ENCODE results near the gene SDR42E1.

Gene SDR42E1

DNA sequence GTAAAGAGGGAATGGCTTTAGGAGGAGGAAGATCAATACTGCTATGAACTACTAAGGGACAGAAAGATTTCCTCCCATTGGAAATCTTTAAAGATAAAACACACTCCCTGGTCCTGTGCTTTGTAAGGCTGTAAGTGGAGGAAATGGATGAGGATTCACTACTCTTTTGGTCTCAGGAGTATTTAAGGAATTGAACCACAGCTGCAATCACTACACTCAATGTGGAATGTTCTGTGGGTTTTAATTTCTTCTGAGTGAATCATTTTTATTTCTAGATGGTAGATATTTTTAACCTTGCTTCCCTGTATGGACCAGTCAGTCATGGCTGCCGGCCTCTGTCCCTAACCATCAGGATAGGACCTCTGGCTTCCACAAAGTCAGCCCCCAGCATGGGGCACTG, 65.6 kb downstream of the SDR42E1 start:
- Histone ChIP-seq H3K4me1 (ENCODE audit: control insufficient read depth, insufficient read depth, low read length) (no peaks in the 10 kb centered on the region), H3K9ac (ENCODE audit: low read length) (no peak overlapping the region), H3K4me3 (ENCODE audit: low read length) (no peak overlapping the region), H3K27me3 (ENCODE audit: control insufficient read depth, insufficient read depth, low read length) (no peaks in the 10 kb centered on the region), H3K36me3 (ENCODE audit: control insufficient read depth, insufficient read depth, low read length) (no peaks in the 10 kb centered on the region), H3K27ac (ENCODE audit: low read depth, low read length) (no peak overlapping the region)

- H3K27me3 ChIP-seq (ENCODE audit: control insufficient read depth, insufficient read depth, low read length): no peaks in the 10 kb centered on the region
- no peaks in the 10 kb centered on the region for H3K4me1 ChIP-seq (ENCODE audit: control insufficient read depth, insufficient read depth, low read length)
- no peak overlapping the region for H3K27ac ChIP-seq (ENCODE audit: low read depth, low read length)
- H3K9ac ChIP-seq (ENCODE audit: low read length): no peak overlapping the region
- H3K4me3 ChIP-seq (ENCODE audit: low read length): no peak overlapping the region
- H3K36me3 ChIP-seq (ENCODE audit: control insufficient read depth, insufficient read depth, low read length): no peaks in the 10 kb centered on the region
Observed at GRCh38 chr16:81942007-81942601, 69.2 kb downstream of the SDR42E1 start.

DNA sequence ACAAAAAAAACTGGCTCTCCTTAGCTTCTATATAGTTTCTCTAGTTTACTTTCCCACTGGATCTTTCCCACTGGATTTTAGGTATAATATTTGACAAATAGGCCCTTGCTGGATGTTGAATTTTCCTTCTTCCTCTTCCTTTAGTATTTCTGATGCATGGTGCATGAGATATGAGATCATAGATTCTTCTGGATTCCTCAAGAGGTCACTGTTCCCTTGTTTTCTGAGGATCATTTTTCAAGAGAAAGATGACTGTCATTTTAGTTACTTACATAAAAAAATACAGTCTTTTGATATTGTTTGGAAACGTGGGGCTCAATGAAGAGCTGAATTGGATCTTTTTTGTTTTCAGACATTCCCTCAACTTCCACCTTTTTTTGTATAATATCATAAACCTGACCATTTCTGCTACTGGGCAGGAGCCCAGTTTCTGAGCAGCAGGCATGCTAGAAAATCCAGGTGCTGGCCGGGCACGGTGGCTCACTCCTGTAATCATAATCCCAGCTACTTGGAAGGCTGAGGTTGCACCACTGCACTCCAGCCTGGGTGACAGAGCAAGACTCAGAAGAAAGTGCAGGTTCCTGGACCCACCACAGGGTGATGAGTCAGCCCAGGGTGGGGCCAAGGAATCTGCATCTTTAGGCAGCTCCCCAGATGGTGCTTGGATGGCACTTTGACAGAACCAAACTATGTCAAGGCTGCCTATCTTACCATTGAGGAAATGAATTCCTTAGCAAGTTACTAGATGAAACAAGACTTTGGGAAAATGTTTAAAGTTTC, 70.3 kb downstream of the SDR42E1 start:
- Histone ChIP-seq H3K36me3 (ENCODE audit: control insufficient read depth, insufficient read depth, low read length) (no peaks in the 10 kb centered on the region), H3K4me3 (ENCODE audit: low read length) (no peak overlapping the region)

DNA sequence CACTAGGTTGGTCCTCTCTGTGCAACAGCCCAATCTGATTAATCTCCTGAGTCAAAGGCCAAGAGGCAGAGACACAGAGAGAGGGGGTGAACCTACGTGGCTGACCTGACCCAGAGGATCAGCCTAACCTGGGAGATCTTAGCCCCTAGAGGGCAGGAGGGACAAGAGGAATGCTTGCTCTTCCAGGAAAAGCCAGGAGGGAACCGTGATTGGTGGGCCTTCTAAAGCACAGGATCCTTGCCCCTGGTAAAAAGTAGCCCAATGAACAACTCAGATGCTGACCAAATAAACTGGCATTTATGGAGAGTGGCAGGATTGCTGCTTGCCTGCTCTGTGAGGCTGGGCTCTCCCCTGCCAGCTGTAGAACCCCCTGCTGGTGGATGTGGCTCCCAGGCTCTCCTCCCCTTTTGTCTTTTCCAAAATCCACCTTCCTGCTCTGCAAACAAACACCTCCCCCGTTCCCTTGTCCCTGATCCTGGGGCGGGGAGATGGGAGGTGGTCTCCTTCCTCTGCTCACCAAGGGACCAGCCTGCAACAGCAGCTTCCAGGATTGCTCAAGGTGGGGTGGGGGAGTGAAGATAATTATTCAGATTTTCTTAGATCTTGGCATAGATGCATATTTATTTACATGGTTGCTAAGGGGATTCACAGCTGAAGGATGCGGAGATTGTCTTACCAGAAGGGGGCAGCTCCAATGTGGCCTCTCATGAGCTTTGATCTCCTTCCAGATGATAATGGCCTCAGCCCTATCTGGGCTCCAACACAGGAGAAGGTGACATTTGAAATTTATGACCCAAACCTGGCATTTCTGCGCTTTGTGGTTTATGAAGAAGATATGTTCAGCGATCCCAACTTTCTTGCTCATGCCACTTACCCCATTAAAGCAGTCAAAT, 71.9 kb downstream of the SDR42E1 start:
- no peak overlapping the region for H3K27ac ChIP-seq (ENCODE audit: low read depth, low read length)

More for the DNA sequence above, 70.3 kb downstream of the SDR42E1 start:
- Histone ChIP-seq H3K4me1 (ENCODE audit: control insufficient read depth, insufficient read depth, low read length) (no peaks in the 10 kb centered on the region), H3K27me3 (ENCODE audit: control insufficient read depth, insufficient read depth, low read length) (no peaks in the 10 kb centered on the region), H3K9ac (ENCODE audit: low read length) (no peak overlapping the region), H3K27ac (ENCODE audit: low read depth, low read length) (no peak overlapping the region)

More for the DNA sequence above, 71.9 kb downstream of the SDR42E1 start:
- no peaks in the 10 kb centered on the region for H3K4me1 ChIP-seq (ENCODE audit: control insufficient read depth, insufficient read depth, low read length)
- no peak overlapping the region for H3K9ac ChIP-seq (ENCODE audit: low read length)
- no peak overlapping the region for H3K4me3 ChIP-seq (ENCODE audit: low read length)
- no peaks in the 10 kb centered on the region for H3K36me3 ChIP-seq (ENCODE audit: control insufficient read depth, insufficient read depth, low read length)
- no peaks in the 10 kb centered on the region for H3K27me3 ChIP-seq (ENCODE audit: control insufficient read depth, insufficient read depth, low read length)
